PC-9 (cell line): ENCODE measurements around the gene GAB2. TPM values are rescaled to one million over a fixed set of nuclear protein-coding genes. Genes with fewer than 3 reads are reported as not detected.

Source experiments
- BruUV-seq: library from RNA; stranded (reverse); fragments of 400-500 nt; replicated peaks from 2 replicates; lab custom pipeline; 2021; lab: Mats Ljungman, UMichigan
- CTCF ChIA-PET: fragments of 300-600 bp; sonication (Branson Sonifier 250); formaldehyde crosslinking; loops from one replicate; lab custom pipeline; 2022; ENCODE audit warnings: antibody characterized with exemption; lab: Charles Lee
- POLR2A ChIA-PET: fragments of 300-600 bp; sonication (Branson Sonifier 250); formaldehyde crosslinking; loops from one replicate; lab custom pipeline; 2022; ENCODE audit warnings: antibody characterized with exemption; ENCODE audit not compliant: unreplicated experiment; lab: Charles Lee
- DNase-seq, 2 experiments: peaks; one replicate each; pipeline versions ENCODE4 v3.0.0 to v3.0.0-alpha.2; 2015 to 2022; ENCODE audit warnings: mixed read lengths in 1 of 2
- H2AFZ ChIP-seq: fragments of 200-600 bp; sonication (generic); 2 replicates; pipeline ENCODE4 v1.8.1; 2017; ENCODE audit warnings: antibody characterized with exemption
- H3F3A ChIP-seq: fragments of 200-600 bp; sonication (generic); 2 replicates; pipeline ENCODE4 v1.8.1; 2017; ENCODE audit warnings: antibody characterized with exemption, mild to moderate bottlenecking, low read depth; ENCODE audit not compliant: insufficient read depth
- H3K27ac ChIP-seq: fragments of 200-600 bp; sonication (generic); 2 replicates; pipeline ENCODE4 v1.6.1; 2016; ENCODE audit warnings: mixed run types
- H3K27me3 ChIP-seq: fragments of 200-600 bp; sonication (generic); 2 replicates; pipeline ENCODE4 v1.6.1; 2016; ENCODE audit warnings: low read depth, mixed run types; ENCODE audit not compliant: insufficient read depth
- H3K36me3 ChIP-seq: fragments of 200-600 bp; sonication (generic); 2 replicates; pipeline ENCODE4 v1.6.1; 2016; ENCODE audit warnings: low read depth, mixed run types
- H3K4me1 ChIP-seq: fragments of 200-600 bp; sonication (generic); replicated peaks from 2 replicates; pipeline ENCODE4 v1.6.1; 2016; ENCODE audit warnings: mixed run types; ENCODE audit not compliant: insufficient read depth
- H3K4me2 ChIP-seq: fragments of 200-600 bp; sonication (generic); 2 replicates; pipeline ENCODE4 v1.6.1; 2017; ENCODE audit warnings: mixed run types
- H3K4me3 ChIP-seq: fragments of 200-600 bp; sonication (generic); 2 replicates; pipeline ENCODE4 v1.6.1; 2016; ENCODE audit warnings: mixed run types
- H3K79me2 ChIP-seq: fragments of 200-600 bp; sonication (generic); 2 replicates; pipeline ENCODE4 v1.6.1; 2017; ENCODE audit warnings: low read depth, mixed run types
- H3K9me2 ChIP-seq: fragments of 200-600 bp; sonication (generic); 2 replicates; pipeline ENCODE4 v1.8.1; 2017; ENCODE audit warnings: mild to moderate bottlenecking; ENCODE audit not compliant: insufficient read depth
- H3K9me3 ChIP-seq: fragments of 200-600 bp; sonication (generic); 2 replicates; pipeline ENCODE4 v1.8.1; 2016; ENCODE audit warnings: low read depth; ENCODE audit not compliant: insufficient read depth
- H4K20me1 ChIP-seq: fragments of 200-600 bp; sonication (generic); 2 replicates; pipeline ENCODE4 v1.8.1; 2017; ENCODE audit not compliant: insufficient read depth
- CTCF ChIP-seq: fragments of 200-600 bp; sonication (generic); conservative IDR thresholded peaks from 2 replicates; pipeline ENCODE4 v1.6.1; 2017; ENCODE audit warnings: mixed run types, antibody characterized with exemption, mild to moderate bottlenecking, moderate library complexity
- EZH2 ChIP-seq: fragments of 200-600 bp; sonication (generic); IDR thresholded peaks from 2 replicates; pipeline ENCODE4 v1.8.0; 2017; ENCODE audit warnings: antibody characterized with exemption, low read depth
- intact Hi-C: fragments of 100-400 bp; cut with micrococcal nuclease; formaldehyde crosslinking; loops from one replicate; pipeline ENCODE4 v1.10.0; 2022; ENCODE audit not compliant: unreplicated experiment
- total RNA-seq: library from RNA; stranded (reverse); gene quantifications from 2 replicates; pipeline ENCODE4 v1.2.3, GENCODE V29; 2021

Gene GAB2
- total RNA-seq, 1 experiment from 2014 or later: 17.5 TPM

- TF ChIP-seq EZH2: no peak
- TF ChIP-seq CTCF: no peak
- no peaks in the 10 kb centered on the region for H3K27me3 ChIP-seq
- POLR2A ChIA-PET: no interaction called here
- no peak overlapping the region for H3K4me3 ChIP-seq
- no peak overlapping the region for H2AFZ ChIP-seq
- H3K36me3 ChIP-seq: no peaks in the 10 kb centered on the region
- no peaks in the 10 kb centered on the region for H3K4me1 ChIP-seq
- H3K4me2 ChIP-seq: no peak overlapping the region
- no peaks in the 10 kb centered on the region for H4K20me1 ChIP-seq
- DNase-seq: peak in 1 of 2 experiments; percentile 31
- H3K27ac ChIP-seq: no peak overlapping the region
- CTCF ChIA-PET: no interaction called here
- H3K9me2 ChIP-seq: no peaks in the 10 kb centered on the region
- intact Hi-C loops: no loop called here
- H3K9me3 ChIP-seq: no peaks in the 10 kb centered on the region
- no TSS peak for BruUV-seq
- no peaks in the 10 kb centered on the region for H3K79me2 ChIP-seq
- H3F3A ChIP-seq: 0 out of 2 replicates have a peak, but pooled peaks cover 4% of the 10 kb centered on the region
Observed at GRCh38 chr11:78425399-78426070, 7.9 kb upstream of the GAB2 start.

- Histone ChIP-seq H4K20me1 (no peaks in the 10 kb centered on the region), H3K27ac (no peak overlapping the region), H3K4me3 (no peak overlapping the region), H3K4me1 (no peaks in the 10 kb centered on the region), H3K4me2 (no peak overlapping the region), H3K9me3 (no peaks in the 10 kb centered on the region), H3F3A (peaks cover 5% of the 10 kb centered on the region; the same call in 1 of the 2 replicates), H3K36me3 (no peaks in the 10 kb centered on the region), H3K27me3 (no peaks in the 10 kb centered on the region), H3K9me2 (no peaks in the 10 kb centered on the region), H3K79me2 (no peaks in the 10 kb centered on the region), H2AFZ (no peak overlapping the region)
- POLR2A ChIA-PET: no interaction called here
- no TSS peak for BruUV-seq
- intact Hi-C loops: loop anchor here (5.0 kb wide), 1 partner anchor 347 kb away; the partner anchor contains the start of gene NDUFC2
- CTCF ChIA-PET: no interaction called here
- DNase-seq: peak in 1 of 2 experiments; percentile 18
- no peak for TF ChIP-seq EZH2
- no peak for TF ChIP-seq CTCF
Observed at GRCh38 chr11:78424334-78425270, 7.0 kb upstream of the GAB2 start.

GRCh38 chr11:78423241-78423640 lies 5.6 kb upstream of the GAB2 start:
- Histone ChIP-seq H3K36me3 (no peaks in the 10 kb centered on the region), H2AFZ (no peak overlapping the region), H3K9me2 (no peaks in the 10 kb centered on the region), H3K4me3 (no peak overlapping the region), H3F3A (peaks cover 13% of the 10 kb centered on the region; the same call in 1 of the 2 replicates), H3K79me2 (no peaks in the 10 kb centered on the region), H3K4me1 (peaks cover 12% of the 10 kb centered on the region), H3K9me3 (no peaks in the 10 kb centered on the region), H3K4me2 (no peak overlapping the region), H3K27ac (no peak overlapping the region), H4K20me1 (no peaks in the 10 kb centered on the region), H3K27me3 (no peaks in the 10 kb centered on the region)
- intact Hi-C loops: loop anchor here (5.0 kb wide), 1 partner anchor 346 kb away; the partner anchor contains the start of gene NDUFC2
- no peak for DNase-seq
- BruUV-seq: no TSS peak
- CTCF ChIA-PET: no interaction called here
- TF ChIP-seq CTCF: no peak
- TF ChIP-seq EZH2: no peak
- POLR2A ChIA-PET: no interaction called here
